ENCODE results near the gene WDPCP. TPM values are rescaled to one million over a fixed set of nuclear protein-coding genes. Genes with fewer than 3 reads are reported as not detected.

The WDPCP gene
- total and polyA plus RNA-seq, 2 donors (not counting 1 experiment from before 2014, with no cell fraction given), result 5.6 to 22.8 TPM

DNA sequence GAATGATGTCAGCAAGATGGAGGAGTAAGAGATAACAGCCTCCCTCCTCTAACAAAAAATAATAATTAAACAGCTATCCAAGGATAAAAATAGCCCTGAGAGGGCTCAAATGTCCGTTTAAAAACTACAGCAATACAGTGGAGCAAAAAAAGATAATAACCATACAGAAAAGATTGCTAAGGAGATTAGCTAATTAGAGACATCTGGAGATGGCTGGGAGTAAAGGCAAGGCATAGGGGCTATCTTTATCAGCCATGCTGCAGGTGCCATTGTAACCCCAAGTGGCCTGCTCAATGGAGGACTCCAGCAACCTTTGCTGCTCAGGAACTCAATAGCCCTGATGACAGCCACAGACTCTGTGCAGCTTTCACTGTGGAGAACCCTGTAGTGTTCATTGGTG, 43.2 kb upstream of the WDPCP start:
- H3K27me3 ChIP-seq (replicated peaks in 1 of 4; ENCODE audit: control extremely low read depth in 1 of 4, control insufficient read depth in 3 of 4, insufficient read depth in 4 of 4, low read length in 3 of 4), result no peaks in the 10 kb centered on the region
- no peaks in the 10 kb centered on the region for H3K4me1 Mint-ChIP-seq
- H3K4me3 ChIP-seq (ENCODE audit: control extremely low read depth in 1 of 5, extremely low read depth in 1 of 5, insufficient read depth in 1 of 5, low read depth in 2 of 5, low read length in 4 of 5), result no peak overlapping the region
- ATAC-seq (ENCODE audit: low read depth) (no peak), DNase-seq (no peak)
- no peaks in the 10 kb centered on the region for H3K36me3 ChIP-seq (replicated peaks in 1 of 2; ENCODE audit: control extremely low read depth in 1 of 2, control insufficient read depth in 1 of 2, extremely low read depth in 1 of 2, insufficient read depth in 2 of 2, low read length in 1 of 2)
- no peak overlapping the region for H3K9ac ChIP-seq (ENCODE audit: low read length)
- no peak overlapping the region for H3K4me2 ChIP-seq (replicated peaks; ENCODE audit: low read depth, low read length, poor library complexity, severe bottlenecking)
- no CpG with 5 or more reads among the region's 1 CpG for WGBS (ENCODE audit: insufficient coverage)
- no peak overlapping the region for H3K4me3 Mint-ChIP-seq
- H3K27me3 Mint-ChIP-seq, result peaks cover 9% of the 10 kb centered on the region
- H3K9me3 ChIP-seq (ENCODE audit: control extremely low read depth in 1 of 3, control insufficient read depth in 2 of 3, insufficient read depth in 1 of 3, low read length in 2 of 3), result peaks cover 2 to 10% (median 8%) of the 10 kb centered on the region in 3 donors
- CTCF ChIA-PET, result no interaction called here
- no peak overlapping the region for H3K27ac Mint-ChIP-seq
- POLR2A ChIA-PET, result no interaction called here
- H2AFZ ChIP-seq (ENCODE audit: insufficient read depth, low read depth, low read length, poor library complexity, severe bottlenecking), result no peak overlapping the region
- intact Hi-C loops (cut with micrococcal nuclease), result no loop called here
- H3K27ac ChIP-seq (ENCODE audit: low read length in 2 of 2), result no peak overlapping the region
- H3K79me2 ChIP-seq (ENCODE audit: control insufficient read depth, insufficient read depth, low read length), result no peaks in the 10 kb centered on the region
- peaks cover 20% of the 10 kb centered on the region for H3K9me3 Mint-ChIP-seq (ENCODE audit: insufficient read depth)
- no peak for TF ChIP-seq EZH2 (IDR thresholded peaks at IDR 0.05; ENCODE audit: borderline replicate concordance, insufficient read depth, low read depth, low read length, poor library complexity, severe bottlenecking)
- no peak for TF ChIP-seq CTCF (IDR thresholded peaks at IDR 0.05)
- no peaks in the 10 kb centered on the region for H4K20me1 ChIP-seq (ENCODE audit: control insufficient read depth, insufficient read depth, low read length, poor library complexity, severe bottlenecking)
- no peaks in the 10 kb centered on the region for H3K4me1 ChIP-seq (ENCODE audit: control insufficient read depth in 2 of 2, insufficient read depth in 2 of 2, low read length in 2 of 2)

DNA sequence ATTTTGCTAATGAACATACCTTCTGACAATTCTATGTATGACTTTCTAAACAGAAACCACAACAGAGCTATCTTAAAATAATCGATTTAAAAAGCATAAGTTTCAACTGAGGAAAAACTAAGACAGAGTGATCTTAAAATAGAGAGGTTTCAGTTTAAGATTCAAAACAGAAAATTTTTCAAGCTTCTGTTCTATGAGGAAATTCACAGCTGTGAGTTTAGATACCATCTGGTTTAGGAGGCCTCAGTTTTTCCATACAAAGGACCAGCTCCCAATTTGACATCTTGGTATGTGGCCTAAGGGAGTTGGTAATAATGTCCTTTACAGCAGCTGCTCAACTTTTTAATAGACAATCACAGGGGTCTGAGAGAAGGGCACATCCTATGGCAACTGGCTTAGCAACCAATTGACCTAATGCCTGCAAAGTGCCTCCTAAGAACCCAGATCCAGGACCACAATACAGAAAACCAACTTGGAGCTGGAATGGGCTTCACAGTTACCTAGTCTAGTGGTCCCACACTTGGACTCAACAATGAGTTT, 40.2 kb upstream of the WDPCP start:
- no peak overlapping the region for H3K27ac Mint-ChIP-seq
- no peak overlapping the region for H3K4me2 ChIP-seq (replicated peaks; ENCODE audit: low read depth, low read length, poor library complexity, severe bottlenecking)
- DNase-seq (no peak), ATAC-seq (ENCODE audit: low read depth) (no peak)
- H3K79me2 ChIP-seq (ENCODE audit: control insufficient read depth, insufficient read depth, low read length), result no peaks in the 10 kb centered on the region
- H3K9ac ChIP-seq (ENCODE audit: low read length), result no peak overlapping the region
- H3K27me3 ChIP-seq (replicated peaks in 1 of 4; ENCODE audit: control extremely low read depth in 1 of 4, control insufficient read depth in 3 of 4, insufficient read depth in 4 of 4, low read length in 3 of 4), result no peaks in the 10 kb centered on the region
- H3K9me3 ChIP-seq (ENCODE audit: control extremely low read depth in 1 of 3, control insufficient read depth in 2 of 3, insufficient read depth in 1 of 3, low read length in 2 of 3), result peaks cover 2 to 10% (median 4%) of the 10 kb centered on the region in 3 donors
- no peaks in the 10 kb centered on the region for H3K36me3 ChIP-seq (replicated peaks in 1 of 2; ENCODE audit: control extremely low read depth in 1 of 2, control insufficient read depth in 1 of 2, extremely low read depth in 1 of 2, insufficient read depth in 2 of 2, low read length in 1 of 2)
- no peak overlapping the region for H3K4me3 ChIP-seq (ENCODE audit: control extremely low read depth in 1 of 5, extremely low read depth in 1 of 5, insufficient read depth in 1 of 5, low read depth in 2 of 5, low read length in 4 of 5)
- CTCF ChIA-PET, result interaction anchor here (0.9 kb wide), 1 partner anchor 9 kb away, joined by 3 read pairs; no protein-coding TSS in a partner anchor
- H2AFZ ChIP-seq (ENCODE audit: insufficient read depth, low read depth, low read length, poor library complexity, severe bottlenecking), result no peak overlapping the region
- no CpG with 5 or more reads among the region's 1 CpG for WGBS (ENCODE audit: insufficient coverage)
- H3K27ac ChIP-seq (ENCODE audit: low read length in 2 of 2), result no peak overlapping the region
- POLR2A ChIA-PET, result no interaction called here
- TF ChIP-seq EZH2 (IDR thresholded peaks at IDR 0.05; ENCODE audit: borderline replicate concordance, insufficient read depth, low read depth, low read length, poor library complexity, severe bottlenecking), result no peak
- TF ChIP-seq CTCF (IDR thresholded peaks at IDR 0.05), result no peak
- H3K4me1 ChIP-seq (ENCODE audit: control insufficient read depth in 2 of 2, insufficient read depth in 2 of 2, low read length in 2 of 2), result no peaks in the 10 kb centered on the region
- intact Hi-C loops (cut with micrococcal nuclease), result no loop called here
- H3K4me1 Mint-ChIP-seq, result peaks cover 2% of the 10 kb centered on the region
- no peak overlapping the region for H3K4me3 Mint-ChIP-seq
- H4K20me1 ChIP-seq (ENCODE audit: control insufficient read depth, insufficient read depth, low read length, poor library complexity, severe bottlenecking), result no peaks in the 10 kb centered on the region
- H3K9me3 Mint-ChIP-seq (ENCODE audit: insufficient read depth), result peaks cover 15% of the 10 kb centered on the region
- peaks cover 12% of the 10 kb centered on the region for H3K27me3 Mint-ChIP-seq

Measured in B cell (primary cell).